Measurements from ENCODE around the gene ROR2.

ROR2 gene

GRCh38 chr9:91586282-91586681 is 363.7 kb downstream of the ROR2 start:
- H3K27me3 ChIP-seq, result peaks cover 8% of the 10 kb centered on the region
- no peaks in the 10 kb centered on the region for H3K9me3 ChIP-seq
- H3K4me3 ChIP-seq (ENCODE audit: low read depth, low read length), result no peak overlapping the region
- no peak for TF ChIP-seq CTCF (IDR thresholded peaks at IDR 0.05; ENCODE audit: low read depth, low read length)
- no peak for DNase-seq
- no peaks in the 10 kb centered on the region for H3K36me3 ChIP-seq
- H3K4me1 ChIP-seq, result no peaks in the 10 kb centered on the region

GRCh38 chr9:91583966-91584365 is 366.1 kb downstream of the ROR2 start:
- Histone ChIP-seq H3K4me3 (ENCODE audit: low read depth, low read length) (no peak overlapping the region), H3K27me3 (peaks cover 9% of the 10 kb centered on the region), H3K4me1 (no peaks in the 10 kb centered on the region), H3K36me3 (no peaks in the 10 kb centered on the region), H3K9me3 (no peaks in the 10 kb centered on the region)
- no peak for DNase-seq
- TF ChIP-seq CTCF (IDR thresholded peaks at IDR 0.05; ENCODE audit: low read depth, low read length), result no peak

- TF ChIP-seq CTCF (IDR thresholded peaks at IDR 0.05; ENCODE audit: low read depth, low read length), result no peak
- no peaks in the 10 kb centered on the region for H3K4me1 ChIP-seq
- no peak for DNase-seq
- H3K27me3 ChIP-seq, result peaks cover 11% of the 10 kb centered on the region
- H3K36me3 ChIP-seq, result no peaks in the 10 kb centered on the region
- no peak overlapping the region for H3K4me3 ChIP-seq (ENCODE audit: low read depth, low read length)
- H3K9me3 ChIP-seq, result no peaks in the 10 kb centered on the region
Observed at GRCh38 chr9:91583161-91583875, 366.7 kb downstream of the ROR2 start.

GRCh38 chr9:91582181-91582580 is 367.8 kb downstream of the ROR2 start:
- no peak for TF ChIP-seq CTCF (IDR thresholded peaks at IDR 0.05; ENCODE audit: low read depth, low read length)
- DNase-seq, result no peak
- Histone ChIP-seq H3K36me3 (no peaks in the 10 kb centered on the region), H3K9me3 (no peaks in the 10 kb centered on the region), H3K27me3 (peaks cover 8% of the 10 kb centered on the region), H3K4me1 (no peaks in the 10 kb centered on the region), H3K4me3 (ENCODE audit: low read depth, low read length) (no peak overlapping the region)

- TF ChIP-seq CTCF (IDR thresholded peaks at IDR 0.05; ENCODE audit: low read depth, low read length), result no peak
- Histone ChIP-seq H3K36me3 (no peaks in the 10 kb centered on the region), H3K27me3 (peaks cover 7% of the 10 kb centered on the region), H3K4me3 (ENCODE audit: low read depth, low read length) (no peak overlapping the region), H3K4me1 (no peaks in the 10 kb centered on the region), H3K9me3 (no peaks in the 10 kb centered on the region)
- no peak for DNase-seq
Observed at GRCh38 chr9:91580136-91580535, 369.9 kb downstream of the ROR2 start.

GRCh38 chr9:91578911-91579310 is 371.1 kb downstream of the ROR2 start:
- no peak for TF ChIP-seq CTCF (IDR thresholded peaks at IDR 0.05; ENCODE audit: low read depth, low read length)
- Histone ChIP-seq H3K4me1 (no peaks in the 10 kb centered on the region), H3K9me3 (no peaks in the 10 kb centered on the region), H3K4me3 (ENCODE audit: low read depth, low read length) (no peak overlapping the region), H3K36me3 (no peaks in the 10 kb centered on the region), H3K27me3 (peaks cover 3% of the 10 kb centered on the region; the same call in 1 of the 2 replicates)
- no peak for DNase-seq

Measured in BE2C (cell line).